ENCODE results near the gene ACER3.
"Not testable (repeated sequence)": the region's sequence is repeated elsewhere in the genome, so short reads cannot be mapped to it uniquely, and the experiment has no call there.

The ACER3 gene

DNA sequence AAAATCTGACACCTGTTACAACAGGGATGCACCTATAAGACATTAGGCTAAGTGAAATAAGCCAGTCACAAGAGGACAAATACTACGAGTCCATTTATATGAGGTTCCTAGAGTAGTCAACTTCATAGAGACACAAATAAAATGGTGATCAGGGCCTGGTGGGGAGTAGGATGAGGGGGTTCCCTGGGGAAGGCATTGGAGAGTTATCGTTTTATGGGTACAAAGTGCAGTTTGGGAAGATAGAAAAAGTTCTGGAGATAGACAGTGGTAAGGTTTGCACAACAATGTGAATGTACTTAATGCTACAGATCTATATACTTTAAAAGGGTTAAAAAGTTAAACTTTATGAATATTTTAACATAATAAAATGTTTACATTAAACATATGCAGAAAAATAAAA, 142.1 kb downstream of the ACER3 start:
- no peak for TF ChIP-seq ZNF565 (CRISPR knock-in tag; conservative IDR thresholded peaks at IDR 0.05; ENCODE audit: low read depth)
- no peak for ATAC-seq

DNA sequence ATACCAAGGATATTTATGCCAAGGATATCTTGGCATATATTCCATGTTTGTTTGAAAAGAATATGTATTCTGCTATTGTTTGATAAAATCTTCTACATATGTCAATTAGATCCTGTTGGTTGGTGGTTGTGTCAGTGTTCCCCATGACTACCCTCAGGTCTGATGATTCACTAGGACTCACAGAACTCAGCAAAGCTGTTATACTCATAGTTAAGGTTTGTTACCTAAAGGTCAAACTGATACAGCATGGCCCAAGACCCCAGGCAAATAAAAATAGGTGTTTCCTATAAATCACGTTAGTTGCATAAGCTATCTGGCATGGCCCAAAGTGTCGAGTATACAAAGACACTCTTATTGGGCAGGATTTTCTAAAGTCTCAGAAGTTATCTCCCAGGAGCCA, 143.2 kb downstream of the ACER3 start:
- no peak for ATAC-seq

GRCh38 chr11:77009533-77010160, 148.9 kb downstream of the ACER3 start:
- TF ChIP-seq ZFP30 (CRISPR knock-in tag; IDR thresholded peaks at IDR 0.05), result no peak
- no peak for TF ChIP-seq ZNF565 (CRISPR knock-in tag; conservative IDR thresholded peaks at IDR 0.05; ENCODE audit: low read depth)
- no peak for TF ChIP-seq ZNF70 (CRISPR knock-in tag; IDR thresholded peaks at IDR 0.05)
- TF ChIP-seq, protein P1, sequence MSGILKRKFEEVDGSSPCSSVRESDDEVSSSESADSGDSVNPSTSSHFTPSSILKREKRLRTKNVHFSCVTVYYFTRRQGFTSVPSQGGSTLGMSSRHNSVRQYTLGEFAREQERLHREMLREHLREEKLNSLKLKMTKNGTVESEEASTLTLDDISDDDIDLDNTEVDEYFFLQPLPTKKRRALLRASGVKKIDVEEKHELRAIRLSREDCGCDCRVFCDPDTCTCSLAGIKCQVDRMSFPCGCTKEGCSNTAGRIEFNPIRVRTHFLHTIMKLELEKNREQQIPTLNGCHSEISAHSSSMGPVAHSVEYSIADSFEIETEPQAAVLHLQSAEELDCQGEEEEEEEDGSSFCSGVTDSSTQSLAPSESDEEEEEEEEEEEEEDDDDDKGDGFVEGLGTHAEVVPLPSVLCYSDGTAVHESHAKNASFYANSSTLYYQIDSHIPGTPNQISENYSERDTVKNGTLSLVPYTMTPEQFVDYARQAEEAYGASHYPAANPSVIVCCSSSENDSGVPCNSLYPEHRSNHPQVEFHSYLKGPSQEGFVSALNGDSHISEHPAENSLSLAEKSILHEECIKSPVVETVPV (CRISPR knock-in tag; IDR thresholded peaks at IDR 0.05), result no peak
- no peak for TF ChIP-seq ARNTL (CRISPR knock-in tag; IDR thresholded peaks at IDR 0.05; ENCODE audit: borderline replicate concordance, low read depth)
- no peak for TF ChIP-seq ISL1 (CRISPR knock-in tag; IDR thresholded peaks at IDR 0.05)
- TF ChIP-seq RARB (CRISPR knock-in tag; IDR thresholded peaks at IDR 0.05), result no peak
- no peak for TF ChIP-seq TCF4 (CRISPR knock-in tag; IDR thresholded peaks at IDR 0.05; ENCODE audit: borderline replicate concordance)
- no peak for TF ChIP-seq ZC3H10 (CRISPR knock-in tag; IDR thresholded peaks at IDR 0.05)
- no peak for TF ChIP-seq ZFP3 (CRISPR knock-in tag; IDR thresholded peaks at IDR 0.05)
- TF ChIP-seq SNAI2 (CRISPR knock-in tag; IDR thresholded peaks at IDR 0.05), result no peak
- no peak for TF ChIP-seq OSR1 (CRISPR knock-in tag; IDR thresholded peaks at IDR 0.05)
- TF ChIP-seq BACH2 (CRISPR knock-in tag; IDR thresholded peaks at IDR 0.05; ENCODE audit: borderline replicate concordance), result no peak
- no peak for ATAC-seq

More for the DNA sequence above, 143.2 kb downstream of the ACER3 start:
- no peak for TF ChIP-seq ZNF8 (CRISPR knock-in tag; IDR thresholded peaks at IDR 0.05)

DNA sequence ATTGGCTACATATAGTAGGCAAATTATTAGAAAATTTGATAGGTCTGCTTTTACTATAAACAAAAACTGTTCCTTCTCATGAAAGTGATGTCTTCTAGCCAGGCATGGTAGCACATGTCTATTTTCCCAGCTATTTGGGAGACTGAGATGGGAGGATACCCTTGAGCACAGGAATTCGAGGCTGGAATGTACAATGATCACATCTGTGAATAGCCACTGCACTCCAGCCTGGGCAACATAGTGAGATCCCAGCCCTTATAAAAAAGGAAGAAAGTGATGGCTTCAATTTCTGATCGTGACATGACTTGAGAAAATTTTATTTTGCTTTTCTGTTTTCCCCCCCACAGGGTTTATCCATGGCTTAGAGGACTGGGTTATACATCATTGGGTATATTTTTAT, 154.0 kb downstream of the ACER3 start:
- TF ChIP-seq ARNTL (CRISPR knock-in tag; IDR thresholded peaks at IDR 0.05; ENCODE audit: borderline replicate concordance, low read depth) (no peak), TOX (CRISPR knock-in tag; IDR thresholded peaks at IDR 0.05; ENCODE audit: borderline replicate concordance) (no peak), RARB (CRISPR knock-in tag; IDR thresholded peaks at IDR 0.05) (no peak), ZNF8 (CRISPR knock-in tag; IDR thresholded peaks at IDR 0.05) (no peak), SNAI2 (CRISPR knock-in tag; IDR thresholded peaks at IDR 0.05) (no peak), ESRRG (CRISPR knock-in tag; IDR thresholded peaks at IDR 0.05) (no peak), ZFP3 (CRISPR knock-in tag; IDR thresholded peaks at IDR 0.05) (no peak), PPARA (CRISPR knock-in tag; IDR thresholded peaks at IDR 0.05; ENCODE audit: borderline replicate concordance) (no peak), GLIS3 (CRISPR knock-in tag; IDR thresholded peaks at IDR 0.05) (no peak), ZC3H10 (CRISPR knock-in tag; IDR thresholded peaks at IDR 0.05) (no peak), OSR1 (CRISPR knock-in tag; IDR thresholded peaks at IDR 0.05) (no peak), ZNF70 (CRISPR knock-in tag; IDR thresholded peaks at IDR 0.05) (no peak), CSDC2 (CRISPR knock-in tag; IDR thresholded peaks at IDR 0.05) (no peak), BACH2 (CRISPR knock-in tag; IDR thresholded peaks at IDR 0.05; ENCODE audit: borderline replicate concordance) (no peak), ZNF565 (CRISPR knock-in tag; conservative IDR thresholded peaks at IDR 0.05; ENCODE audit: low read depth) (no peak), TSHZ2 (CRISPR knock-in tag; IDR thresholded peaks at IDR 0.05) (no peak)
- TF ChIP-seq, protein P2, sequence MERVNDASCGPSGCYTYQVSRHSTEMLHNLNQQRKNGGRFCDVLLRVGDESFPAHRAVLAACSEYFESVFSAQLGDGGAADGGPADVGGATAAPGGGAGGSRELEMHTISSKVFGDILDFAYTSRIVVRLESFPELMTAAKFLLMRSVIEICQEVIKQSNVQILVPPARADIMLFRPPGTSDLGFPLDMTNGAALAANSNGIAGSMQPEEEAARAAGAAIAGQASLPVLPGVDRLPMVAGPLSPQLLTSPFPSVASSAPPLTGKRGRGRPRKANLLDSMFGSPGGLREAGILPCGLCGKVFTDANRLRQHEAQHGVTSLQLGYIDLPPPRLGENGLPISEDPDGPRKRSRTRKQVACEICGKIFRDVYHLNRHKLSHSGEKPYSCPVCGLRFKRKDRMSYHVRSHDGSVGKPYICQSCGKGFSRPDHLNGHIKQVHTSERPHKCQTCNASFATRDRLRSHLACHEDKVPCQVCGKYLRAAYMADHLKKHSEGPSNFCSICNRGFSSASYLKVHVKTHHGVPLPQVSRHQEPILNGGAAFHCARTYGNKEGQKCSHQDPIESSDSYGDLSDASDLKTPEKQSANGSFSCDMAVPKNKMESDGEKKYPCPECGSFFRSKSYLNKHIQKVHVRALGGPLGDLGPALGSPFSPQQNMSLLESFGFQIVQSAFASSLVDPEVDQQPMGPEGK (CRISPR knock-in tag; IDR thresholded peaks at IDR 0.05; ENCODE audit: borderline replicate concordance), result no peak
- TF ChIP-seq, protein P3, sequence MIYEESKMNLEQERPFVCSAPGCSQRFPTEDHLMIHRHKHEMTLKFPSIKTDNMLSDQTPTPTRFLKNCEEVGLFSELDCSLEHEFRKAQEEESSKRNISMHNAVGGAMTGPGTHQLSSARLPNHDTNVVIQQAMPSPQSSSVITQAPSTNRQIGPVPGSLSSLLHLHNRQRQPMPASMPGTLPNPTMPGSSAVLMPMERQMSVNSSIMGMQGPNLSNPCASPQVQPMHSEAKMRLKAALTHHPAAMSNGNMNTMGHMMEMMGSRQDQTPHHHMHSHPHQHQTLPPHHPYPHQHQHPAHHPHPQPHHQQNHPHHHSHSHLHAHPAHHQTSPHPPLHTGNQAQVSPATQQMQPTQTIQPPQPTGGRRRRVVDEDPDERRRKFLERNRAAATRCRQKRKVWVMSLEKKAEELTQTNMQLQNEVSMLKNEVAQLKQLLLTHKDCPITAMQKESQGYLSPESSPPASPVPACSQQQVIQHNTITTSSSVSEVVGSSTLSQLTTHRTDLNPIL (CRISPR knock-in tag; IDR thresholded peaks at IDR 0.05; ENCODE audit: low read depth), result no peak
- TF ChIP-seq, protein P4, sequence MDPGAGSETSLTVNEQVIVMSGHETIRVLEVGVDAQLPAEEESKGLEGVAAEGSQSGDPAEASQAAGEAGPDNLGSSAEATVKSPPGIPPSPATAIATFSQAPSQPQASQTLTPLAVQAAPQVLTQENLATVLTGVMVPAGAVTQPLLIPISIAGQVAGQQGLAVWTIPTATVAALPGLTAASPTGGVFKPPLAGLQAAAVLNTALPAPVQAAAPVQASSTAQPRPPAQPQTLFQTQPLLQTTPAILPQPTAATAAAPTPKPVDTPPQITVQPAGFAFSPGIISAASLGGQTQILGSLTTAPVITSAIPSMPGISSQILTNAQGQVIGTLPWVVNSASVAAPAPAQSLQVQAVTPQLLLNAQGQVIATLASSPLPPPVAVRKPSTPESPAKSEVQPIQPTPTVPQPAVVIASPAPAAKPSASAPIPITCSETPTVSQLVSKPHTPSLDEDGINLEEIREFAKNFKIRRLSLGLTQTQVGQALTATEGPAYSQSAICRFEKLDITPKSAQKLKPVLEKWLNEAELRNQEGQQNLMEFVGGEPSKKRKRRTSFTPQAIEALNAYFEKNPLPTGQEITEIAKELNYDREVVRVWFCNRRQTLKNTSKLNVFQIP (CRISPR knock-in tag; IDR thresholded peaks at IDR 0.05; ENCODE audit: borderline replicate concordance, low read depth), result no peak
- no peak for ATAC-seq

GRCh38 chr11:77018396-77018924, 157.7 kb downstream of the ACER3 start:
- ATAC-seq, result not testable (repeated sequence)

All from SK-N-SH treated with all-trans-retinoic acid at 6 μM for 48 hours (cell line).